GOT3 (cell line): ENCODE measurements around the gene DPYSL5.

Source experiments
- DNase-seq: peaks from one replicate; lab custom pipeline; 2025; ENCODE audit warnings: mixed read lengths; lab: John Stamatoyannopoulos, UW

Gene DPYSL5

GRCh38 chr2:26993768-26994167 lies 145.8 kb downstream of the DPYSL5 start:
- no peak for DNase-seq

DNA sequence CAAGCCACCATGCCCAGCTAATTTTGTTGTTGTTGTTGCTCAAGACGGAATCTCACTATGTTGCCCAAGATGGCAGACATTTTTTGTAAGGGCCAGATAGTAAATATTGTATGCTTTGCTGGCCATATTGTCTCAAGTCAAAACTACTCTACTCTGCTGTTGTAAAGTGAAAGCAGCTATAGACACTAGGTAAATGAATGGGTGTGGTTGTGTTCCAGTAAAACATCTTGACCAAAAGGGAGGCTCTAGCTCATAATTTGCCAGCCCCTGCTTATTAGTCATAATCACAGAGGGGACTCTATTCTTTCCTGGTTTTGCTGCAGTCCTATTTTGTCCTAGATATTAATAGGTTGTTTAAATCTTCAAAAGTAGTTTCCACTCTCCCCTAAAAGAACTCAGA lies 147.1 kb downstream of the DPYSL5 start:
- DNase-seq = no peak

- no peak for DNase-seq
These were observed 149.5 kb downstream of the DPYSL5 start for GRCh38 chr2:26997394-26997793.

DNA sequence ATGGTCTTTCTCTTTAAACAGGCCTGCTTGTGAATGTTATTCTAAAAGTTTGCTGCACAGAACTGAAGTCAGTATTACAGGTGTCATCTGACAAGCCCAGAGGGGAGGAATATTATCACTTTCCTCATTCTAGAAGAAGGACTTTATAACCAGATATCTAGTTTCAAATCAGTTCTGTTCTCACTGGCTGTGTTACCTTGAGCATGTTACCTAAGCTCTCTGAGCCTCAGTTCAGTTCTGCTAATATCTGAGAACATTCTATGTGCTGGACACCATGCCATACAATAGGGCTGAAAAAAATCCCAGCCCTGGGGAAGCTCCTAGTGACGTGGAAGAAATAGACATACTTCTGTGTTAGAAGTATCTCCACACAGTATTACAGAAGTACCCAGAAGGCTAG lies 150.4 kb downstream of the DPYSL5 start:
- DNase-seq = no peak
